Posterior vena cava (tissue), 2 donors: ENCODE data around the gene ZCRB1. TPM values are rescaled to one million over a fixed set of nuclear protein-coding genes. Genes with fewer than 3 reads are reported as not detected.
"Not testable (repeated sequence)": the region's sequence is repeated elsewhere in the genome, so short reads cannot be mapped to it uniquely, and the experiment has no call there.

ENCODE experiments used
- DNase-seq: peaks from one replicate; pipeline ENCODE4 v3.0.0-alpha.2; 2020; ENCODE audit warnings: low spot score
- intact Hi-C, 2 donors: fragments of 100-400 bp; cut with DNase I; formaldehyde crosslinking; loops; one replicate each; pipeline versions ENCODE4 v1.14.1 to v1.14.2; 2022 to 2023
- total RNA-seq, 2 donors: library from RNA; stranded (reverse); fragmentation: NEBNext Ultra II Directional; extraction: Animal tissue kit (Norgen Biotek cat#: 25700); gene quantifications; one replicate each; pipeline ENCODE4 v1.2.1, GENCODE V29; 2021
- donor health status: DM: yes; HTN: yes; CAD: no.
- donor health status: DM: yes; HTN: yes; CAD: no.

Gene ZCRB1
- total RNA-seq, 2 donors from 2014 or later = 42.7 to 45.8 TPM

DNA sequence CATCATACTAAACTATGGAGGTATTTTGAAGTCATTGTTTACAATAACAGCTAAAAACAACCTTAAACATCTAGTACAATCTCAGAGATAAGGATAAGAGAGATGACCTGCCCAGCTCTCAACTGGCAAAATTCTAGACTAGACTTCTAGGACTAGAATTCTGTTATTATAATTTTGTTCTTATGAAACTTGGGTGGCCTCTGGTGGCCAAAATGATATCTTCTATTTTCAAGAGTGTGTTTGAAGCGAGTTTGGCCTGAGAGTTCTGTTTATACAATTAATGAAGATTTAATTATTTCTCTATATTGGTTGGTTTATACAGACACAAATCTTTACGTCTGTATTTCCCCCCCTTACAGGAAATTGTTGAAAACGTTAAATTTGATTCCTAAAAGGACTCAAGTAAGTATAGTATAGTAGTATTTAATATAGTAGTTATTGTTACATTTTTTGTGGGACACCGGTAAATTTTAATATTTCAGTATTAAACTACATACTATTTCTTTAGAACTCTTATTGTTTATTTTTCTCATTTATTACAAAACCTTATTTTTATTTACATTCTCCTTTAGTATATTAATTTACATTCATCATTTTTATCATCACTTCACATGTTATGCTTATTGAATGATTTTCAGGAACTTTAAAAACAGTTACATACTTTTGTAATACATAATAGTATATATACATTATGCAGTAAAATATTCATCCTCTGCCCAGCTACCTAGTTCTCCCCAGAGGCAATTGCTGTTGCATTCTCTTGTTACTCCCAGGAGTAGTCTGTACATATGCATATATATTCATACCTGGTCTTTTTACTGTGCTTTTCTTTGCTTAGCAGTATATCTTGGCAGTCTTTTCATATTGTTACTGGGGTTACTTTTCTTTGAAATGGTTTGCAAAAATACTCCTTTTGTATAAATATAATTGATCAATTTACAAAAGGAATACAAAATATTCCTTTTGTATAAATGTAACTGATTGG, 6.7 kb upstream of the ZCRB1 start:
- DNase-seq = no peak
- intact Hi-C loops = loop anchor here in 1 of 2 donors (5.0 kb wide), 1 partner anchor 205 kb away; no protein-coding TSS in a partner anchor

GRCh38 chr12:42330097-42330496, 4.2 kb upstream of the ZCRB1 start:
- intact Hi-C loops = loop anchor here in 1 of 2 donors (5.0 kb wide), 1 partner anchor 203 kb away; no protein-coding TSS in a partner anchor
- DNase-seq = not testable (repeated sequence)

DNA sequence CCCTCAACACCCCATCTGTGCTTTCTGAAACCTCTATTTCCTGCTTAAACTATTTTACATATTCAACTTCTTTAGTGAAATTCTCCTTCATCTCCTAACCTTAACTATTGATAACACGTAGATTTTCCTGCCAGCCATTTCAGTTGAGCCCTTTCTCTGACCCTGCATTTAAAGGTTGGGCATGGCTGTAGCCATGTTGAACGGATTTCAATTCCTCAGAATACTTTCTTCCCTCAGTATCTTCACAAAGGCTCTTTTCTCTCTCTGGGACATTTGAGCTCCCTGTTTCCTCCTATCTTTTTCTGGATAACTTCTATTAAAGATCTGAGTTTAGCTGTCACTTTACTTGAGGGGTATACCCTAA, 1.3 kb upstream of the ZCRB1 start:
- no peak for DNase-seq
- intact Hi-C loops = loop anchor here in 1 of 2 donors (10.0 kb wide), 1 partner anchor 182 kb away; the partner anchor contains the start of gene GXYLT1

GRCh38 chr12:42326541-42327226, 790 bp upstream of the ZCRB1 start:
- intact Hi-C loops = loop anchor here in 1 of 2 donors (10.0 kb wide), 1 partner anchor 182 kb away; the partner anchor contains the start of gene GXYLT1
- no peak for DNase-seq

DNA sequence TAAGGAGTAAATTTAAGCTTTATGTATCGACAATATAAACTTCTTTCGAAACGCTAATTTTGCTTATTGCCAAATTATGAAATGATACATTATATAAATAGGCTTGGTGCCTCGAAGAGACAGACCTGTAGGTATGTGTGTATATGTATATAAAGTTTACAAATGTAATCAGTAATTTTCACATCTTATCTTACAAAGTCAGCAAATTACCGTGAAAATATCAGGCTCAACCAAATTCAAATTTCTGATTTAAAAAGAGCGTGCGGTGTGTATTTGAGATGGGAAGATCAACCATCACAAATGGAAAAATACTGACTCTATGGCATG, 605 bp downstream of the ZCRB1 start:
- intact Hi-C loops = loop anchor here in 1 of 2 donors (10.0 kb wide), 1 partner anchor 180 kb away; the partner anchor contains the start of gene GXYLT1

GRCh38 chr12:42323856-42324255, 2.0 kb downstream of the ZCRB1 start:
- no peak for DNase-seq
- intact Hi-C loops = loop anchor here in 1 of 2 donors (10.0 kb wide), 1 partner anchor 179 kb away; the partner anchor contains the start of gene GXYLT1

More for the DNA sequence above, 605 bp downstream of the ZCRB1 start:
- no peak for DNase-seq

- intact Hi-C loops = loop anchor here in 1 of 2 donors (10.0 kb wide), 1 partner anchor 178 kb away; the partner anchor contains the start of gene GXYLT1
- DNase-seq = no peak
Observed at GRCh38 chr12:42322567-42322966, 3.3 kb downstream of the ZCRB1 start.

DNA sequence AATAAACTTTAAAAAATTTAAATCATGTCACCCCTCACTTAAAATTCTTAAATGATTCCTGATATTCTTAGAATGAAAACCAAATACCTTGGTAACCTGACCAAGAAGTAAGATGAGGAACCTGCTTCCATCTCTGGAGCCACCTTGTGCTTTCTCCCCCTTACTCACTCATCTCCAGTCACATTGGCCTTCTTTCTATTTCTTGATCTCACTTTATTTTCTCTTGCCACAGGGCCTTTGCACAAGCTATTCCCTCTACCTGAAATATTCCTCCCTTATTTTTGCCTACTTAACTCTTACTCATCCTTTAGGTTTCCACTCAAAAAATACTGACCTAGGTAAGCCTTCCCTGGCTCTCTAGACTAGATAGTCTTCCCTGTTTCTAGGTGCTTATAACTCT, 5.1 kb downstream of the ZCRB1 start:
- intact Hi-C loops = loop anchor here in 1 of 2 donors (10.0 kb wide), 1 partner anchor 176 kb away; the partner anchor contains the start of gene GXYLT1
- DNase-seq = no peak

DNA sequence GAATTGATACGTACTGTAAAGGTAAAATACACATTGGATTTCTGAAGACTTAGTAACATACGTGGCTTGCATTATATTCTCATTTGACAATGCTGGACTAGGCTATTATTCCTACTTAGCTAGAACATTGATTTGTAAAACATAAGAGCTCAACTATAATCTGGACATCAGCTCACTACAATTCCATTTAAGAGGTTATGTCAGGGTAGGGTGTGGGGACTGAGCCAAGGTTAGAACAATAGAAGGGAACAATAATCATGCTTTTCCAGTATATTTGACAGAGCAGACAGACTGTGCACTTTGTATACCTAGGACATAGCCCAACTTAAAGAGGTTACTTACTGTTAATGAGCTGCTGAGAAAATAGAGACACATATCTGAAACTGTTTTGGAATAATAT, 10.8 kb downstream of the ZCRB1 start:
- intact Hi-C loops = no loop called here
- no peak for DNase-seq

DNA sequence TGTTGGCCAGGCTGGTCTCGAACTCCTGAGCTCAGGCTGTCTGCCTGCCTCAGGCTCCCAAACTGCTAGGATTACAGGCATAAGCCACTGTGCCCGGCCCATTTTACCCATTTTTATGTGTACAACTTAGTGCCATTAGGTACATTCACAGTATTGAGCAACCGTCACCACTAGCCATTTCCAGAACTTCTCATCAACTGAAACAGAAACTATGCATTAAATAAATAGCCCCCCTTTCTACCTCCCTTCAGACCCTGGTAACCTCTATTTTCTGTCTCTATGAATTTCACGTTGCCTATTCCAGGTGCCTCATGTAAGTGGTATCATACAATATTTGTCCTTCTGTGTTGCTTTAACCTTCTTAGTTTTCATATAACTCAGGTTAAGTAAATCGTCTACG, 15.9 kb downstream of the ZCRB1 start:
- intact Hi-C loops = no loop called here
- no peak for DNase-seq

GRCh38 chr12:42308390-42308789, 17.5 kb downstream of the ZCRB1 start:
- DNase-seq = no peak
- intact Hi-C loops = no loop called here

DNA sequence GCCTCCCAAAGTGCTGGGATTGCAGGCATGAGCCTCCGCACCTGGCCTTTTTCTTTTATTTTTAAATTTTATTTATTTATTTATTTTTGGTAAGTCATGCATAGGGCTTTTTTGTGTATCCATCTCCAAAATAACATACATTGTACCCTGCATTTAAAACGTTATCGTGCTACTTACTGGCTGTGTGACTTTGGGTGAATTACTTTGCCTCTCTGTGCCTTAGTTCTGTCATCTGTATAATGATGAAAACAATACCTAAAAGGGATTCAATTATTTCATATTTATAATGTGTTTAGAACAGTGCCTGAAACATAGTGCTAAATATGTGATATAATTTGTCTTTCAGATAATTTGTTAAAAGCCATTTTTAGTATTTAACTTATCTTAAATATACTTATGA, 19.6 kb downstream of the ZCRB1 start:
- intact Hi-C loops = no loop called here
- DNase-seq = no peak

DNA sequence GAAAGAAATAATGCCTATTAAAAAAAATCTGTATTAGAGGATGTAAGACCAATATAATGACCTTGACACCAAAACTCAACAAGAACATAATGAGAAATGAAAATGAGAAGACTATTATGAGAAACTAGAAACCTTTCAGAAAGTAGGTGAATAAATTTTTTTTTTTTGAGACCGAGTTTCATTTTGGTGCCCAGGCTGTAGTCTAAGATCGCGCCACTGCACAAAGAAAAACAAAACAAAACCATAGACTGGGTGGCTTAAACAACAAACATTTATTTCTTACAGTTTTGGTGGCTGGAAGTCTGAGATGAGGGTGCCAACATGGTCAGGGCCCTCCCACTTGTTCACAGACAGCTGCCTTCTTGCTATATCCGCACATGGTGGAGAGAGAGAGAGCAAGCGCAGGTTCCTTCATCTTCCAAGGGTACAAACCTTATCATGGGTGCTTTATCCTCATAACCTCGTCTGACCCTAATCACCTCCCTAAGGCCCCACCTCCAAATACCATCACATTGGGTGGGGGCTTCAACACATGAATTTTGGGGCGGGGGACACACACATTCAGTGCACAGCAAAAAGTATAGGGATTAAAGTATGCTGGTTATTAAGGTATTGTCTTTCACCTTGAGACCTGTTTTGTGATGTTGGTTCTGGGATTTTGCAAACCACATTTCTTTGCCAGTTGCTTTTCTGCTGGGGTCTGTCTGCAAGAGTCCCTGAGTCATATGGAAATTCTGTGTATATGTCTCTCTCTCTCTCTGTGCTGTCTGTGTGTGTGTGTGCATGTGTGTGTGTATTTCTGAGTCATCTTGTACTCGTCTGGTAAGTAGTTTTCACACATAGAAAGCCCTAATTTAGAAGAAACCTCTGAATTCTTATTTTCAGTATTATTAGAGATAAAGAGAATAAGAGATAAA, 26.2 kb downstream of the ZCRB1 start:
- DNase-seq = no peak
- intact Hi-C loops = loop anchor here in 1 of 2 donors (5.0 kb wide), 1 partner anchor 1393 kb away; no protein-coding TSS in a partner anchor

DNA sequence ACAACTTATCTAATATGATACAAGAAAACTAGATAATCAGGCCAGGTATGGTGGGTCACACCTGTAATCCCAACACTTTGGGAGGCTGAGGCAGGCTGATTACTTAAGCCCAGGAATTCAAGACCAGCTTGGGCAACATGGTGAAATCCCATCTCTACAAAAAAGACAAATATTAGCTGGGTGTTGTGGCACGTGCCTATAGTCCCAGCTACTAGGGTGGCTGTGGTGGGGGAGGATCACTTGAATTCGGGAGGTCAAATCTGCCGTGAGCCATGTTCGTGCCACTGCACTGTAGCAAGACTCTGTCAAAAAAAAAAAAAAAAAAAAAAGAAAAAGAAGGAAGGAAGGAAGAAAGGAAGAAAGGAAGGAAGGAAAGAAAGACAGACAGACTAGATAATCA, 27.0 kb downstream of the ZCRB1 start:
- intact Hi-C loops = loop anchor here in 1 of 2 donors (5.0 kb wide), 1 partner anchor 1393 kb away; no protein-coding TSS in a partner anchor
- DNase-seq = no peak

- intact Hi-C loops = loop anchor here in 1 of 2 donors (5.0 kb wide), 1 partner anchor 1396 kb away; no protein-coding TSS in a partner anchor
- DNase-seq = no peak
Observed at GRCh38 chr12:42296503-42297109, 29.3 kb downstream of the ZCRB1 start.

- DNase-seq = no peak
- intact Hi-C loops = no loop called here
Observed at GRCh38 chr12:42291680-42292079, 34.2 kb downstream of the ZCRB1 start.

DNA sequence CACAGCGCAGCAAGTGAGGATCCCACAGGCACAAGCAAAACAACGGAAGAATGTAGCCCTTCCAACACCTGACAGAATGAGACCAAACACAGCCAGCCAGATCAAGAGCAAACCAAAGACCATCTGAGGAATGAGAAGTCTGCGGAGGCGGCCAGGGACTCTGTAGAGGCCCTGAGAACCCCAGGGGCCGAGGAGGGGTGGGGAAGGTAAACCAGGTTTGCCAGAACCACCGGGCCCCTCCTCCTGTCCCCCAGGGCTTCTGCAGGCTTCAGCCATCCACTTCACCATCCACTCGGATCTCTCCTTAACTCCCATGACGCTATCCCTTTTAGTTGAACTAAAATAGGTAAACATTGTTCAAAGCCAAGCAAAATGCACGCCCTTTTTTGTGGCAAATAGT, 37.4 kb downstream of the ZCRB1 start:
- intact Hi-C loops = no loop called here
- DNase-seq = no peak

DNA sequence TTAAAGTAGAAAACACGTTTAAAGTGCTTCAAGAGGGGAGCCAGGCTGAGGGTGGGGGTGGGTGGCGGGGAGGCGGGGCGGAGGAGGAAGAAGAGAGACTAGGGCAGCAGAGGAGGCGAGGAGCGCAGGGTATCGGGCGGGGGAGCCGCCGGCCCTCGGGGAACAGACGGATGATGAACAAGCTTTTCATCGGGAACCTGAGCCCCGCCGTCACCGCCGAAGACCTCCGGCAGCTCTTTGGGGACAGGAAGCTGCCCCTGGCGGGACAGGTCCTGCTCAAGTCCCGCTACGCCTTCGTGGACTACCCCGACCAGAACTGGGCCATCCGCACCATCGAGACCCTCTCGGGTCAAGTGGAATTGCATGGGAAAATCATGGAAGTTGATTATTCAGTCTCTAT, 39.2 kb downstream of the ZCRB1 start:
- intact Hi-C loops = no loop called here
- no peak for DNase-seq
